ENCODE results near the gene OSBPL2. TPM values are rescaled to one million over a fixed set of nuclear protein-coding genes. Genes with fewer than 3 reads are reported as not detected.

Gene OSBPL2
- total and polyA plus RNA-seq, 11 donors: 20.0 to 57.9 (median 38.3) TPM

DNA sequence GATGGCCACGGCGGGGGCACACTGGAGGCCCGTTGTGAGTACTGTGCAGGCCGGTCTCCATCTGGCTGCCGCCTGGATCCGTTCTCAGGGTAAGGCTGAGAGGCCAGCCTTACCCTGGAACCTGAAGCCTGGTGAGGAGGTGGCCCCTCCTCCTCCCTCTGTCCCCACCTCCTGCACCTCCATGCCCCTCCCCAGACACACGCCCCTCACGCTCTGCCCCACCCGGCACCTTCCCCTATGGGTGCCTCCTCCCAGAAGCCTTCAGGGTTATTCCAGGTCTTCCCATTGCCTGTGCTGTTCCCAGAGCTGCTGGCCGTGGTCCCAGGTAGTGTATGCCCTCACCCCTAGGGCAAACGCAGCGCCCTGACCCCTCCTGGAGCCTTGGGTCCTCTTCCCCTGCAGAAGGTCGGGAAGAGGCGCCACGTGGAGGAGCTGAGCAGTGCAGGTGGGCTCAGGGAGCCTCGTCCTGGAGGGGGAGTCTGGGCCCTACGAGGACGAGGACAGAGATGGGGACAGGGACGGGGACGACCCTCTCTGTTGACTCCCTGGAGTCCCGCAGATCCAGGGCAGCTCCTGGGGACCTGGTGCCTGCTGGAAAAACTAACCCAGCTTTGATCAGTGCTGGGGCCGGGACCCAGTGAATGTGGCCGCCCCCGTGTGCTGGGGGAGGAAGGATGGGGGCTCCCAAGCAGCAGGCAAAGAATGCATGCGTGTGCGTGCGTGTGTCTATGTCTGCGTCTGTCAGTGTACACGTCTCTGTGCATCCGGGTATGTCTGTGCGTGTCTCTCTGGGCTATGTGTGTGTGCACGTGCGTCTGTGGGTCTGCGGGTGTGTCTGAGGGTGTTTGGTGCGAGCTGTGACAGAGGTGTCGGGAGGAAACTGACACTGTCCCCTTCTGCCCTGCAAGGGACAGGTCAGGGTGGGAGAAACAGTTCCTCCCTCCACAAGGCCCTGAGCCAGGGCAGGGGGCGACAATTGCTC is 10.1 kb upstream of the OSBPL2 start:
- Histone ChIP-seq H3K9me3 (no peaks in the 10 kb centered on the region), H3K4me1 (peaks cover 0 to 8% (median 0%) of the 10 kb centered on the region in 12 donors), H3K4me3 (no peak overlapping the region), H3K27ac (no peak overlapping the region), H3K36me3 (no peaks in the 10 kb centered on the region), H3K27me3 (peaks cover 0 to 36% (median 4%) of the 10 kb centered on the region in 9 donors)
- DNase-seq (no peak), ATAC-seq (peak in 2 of 4 donors; percentile 3 to 19)
- WGBS, 4 donors: 55 to 57% (median 56%) methylated on average over 30 to 37 of the region's 37 CpGs
- TF ChIP-seq POLR2A (IDR thresholded peaks at IDR 0.05): no peak
- TF ChIP-seq, protein P1, sequence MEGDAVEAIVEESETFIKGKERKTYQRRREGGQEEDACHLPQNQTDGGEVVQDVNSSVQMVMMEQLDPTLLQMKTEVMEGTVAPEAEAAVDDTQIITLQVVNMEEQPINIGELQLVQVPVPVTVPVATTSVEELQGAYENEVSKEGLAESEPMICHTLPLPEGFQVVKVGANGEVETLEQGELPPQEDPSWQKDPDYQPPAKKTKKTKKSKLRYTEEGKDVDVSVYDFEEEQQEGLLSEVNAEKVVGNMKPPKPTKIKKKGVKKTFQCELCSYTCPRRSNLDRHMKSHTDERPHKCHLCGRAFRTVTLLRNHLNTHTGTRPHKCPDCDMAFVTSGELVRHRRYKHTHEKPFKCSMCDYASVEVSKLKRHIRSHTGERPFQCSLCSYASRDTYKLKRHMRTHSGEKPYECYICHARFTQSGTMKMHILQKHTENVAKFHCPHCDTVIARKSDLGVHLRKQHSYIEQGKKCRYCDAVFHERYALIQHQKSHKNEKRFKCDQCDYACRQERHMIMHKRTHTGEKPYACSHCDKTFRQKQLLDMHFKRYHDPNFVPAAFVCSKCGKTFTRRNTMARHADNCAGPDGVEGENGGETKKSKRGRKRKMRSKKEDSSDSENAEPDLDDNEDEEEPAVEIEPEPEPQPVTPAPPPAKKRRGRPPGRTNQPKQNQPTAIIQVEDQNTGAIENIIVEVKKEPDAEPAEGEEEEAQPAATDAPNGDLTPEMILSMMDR (IDR thresholded peaks at IDR 0.05): no peak
- intact Hi-C loops (cut with DNase I): no loop called here

DNA sequence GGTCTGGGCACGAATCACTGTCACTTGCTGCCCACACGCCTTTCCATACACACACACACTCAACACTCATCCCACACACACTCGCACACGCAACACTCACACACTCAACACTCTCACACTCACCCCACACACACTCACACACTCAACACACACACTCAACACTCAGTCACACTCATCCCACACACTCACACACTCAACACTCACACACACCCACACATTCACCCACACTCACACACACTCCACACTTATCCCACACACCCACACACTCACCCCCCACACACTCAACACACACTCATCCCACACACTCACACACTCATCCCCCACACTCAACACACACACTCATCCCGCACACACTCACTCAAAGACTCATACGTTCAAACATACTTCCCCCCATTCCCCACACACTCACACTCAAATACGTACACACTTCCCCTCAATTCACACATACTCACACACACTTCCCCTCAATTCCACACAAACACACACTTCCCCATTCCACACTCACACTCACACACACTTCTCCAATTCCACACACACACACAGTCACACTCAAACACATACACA is 9.3 kb upstream of the OSBPL2 start:
- ATAC-seq (no peak), DNase-seq (no peak)
- peaks cover 0 to 29% (median 0%) of the 10 kb centered on the region in 9 donors for H3K27me3 ChIP-seq
- TF ChIP-seq POLR2A (IDR thresholded peaks at IDR 0.05): no peak
- TF ChIP-seq, protein P1 (IDR thresholded peaks at IDR 0.05): no peak
- H3K27ac ChIP-seq: no peak overlapping the region
- no peaks in the 10 kb centered on the region for H3K36me3 ChIP-seq
- whole genome bisulfite sequencing, 4 donors: 80 to 86% (median 83%) methylated on average over 7 of the region's 7 CpGs
- H3K9me3 ChIP-seq: peaks cover 0 to 3% (median 0%) of the 10 kb centered on the region in 12 donors
- H3K4me3 ChIP-seq: no peak overlapping the region
- intact Hi-C loops (cut with DNase I): no loop called here
- peaks cover 0 to 15% (median 2%) of the 10 kb centered on the region in 12 donors for H3K4me1 ChIP-seq

DNA sequence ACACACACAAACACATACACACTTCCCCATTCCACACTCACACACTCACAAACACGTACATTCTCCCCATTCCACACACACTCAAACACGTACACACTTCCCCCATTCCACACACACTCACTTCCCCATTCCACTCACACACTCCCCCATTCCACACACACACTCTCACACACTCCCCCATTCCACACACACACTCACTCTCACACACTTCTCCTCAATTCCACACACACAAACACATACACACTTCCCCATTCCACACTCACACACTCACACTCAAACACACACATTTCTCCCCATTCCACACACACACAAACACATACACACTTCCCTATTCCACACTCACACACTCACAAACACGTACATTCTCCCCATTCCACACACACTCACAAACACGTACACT is 8.7 kb upstream of the OSBPL2 start:
- Histone ChIP-seq H3K4me1 (peaks cover 0 to 21% (median 6%) of the 10 kb centered on the region in 12 donors), H3K27ac (no peak overlapping the region), H3K9me3 (peaks cover 0 to 3% (median 0%) of the 10 kb centered on the region in 12 donors), H3K4me3 (no peak overlapping the region), H3K27me3 (peaks cover 0 to 23% (median 0%) of the 10 kb centered on the region in 9 donors), H3K36me3 (no peaks in the 10 kb centered on the region)
- ATAC-seq: no peak
- no peak for DNase-seq
- WGBS, 4 donors: 68 to 84% (median 77%) methylated on average over 4 of the region's 4 CpGs
- intact Hi-C loops (cut with DNase I): loop anchor here in 4 of 10 donors (5.0 to 10.0 kb wide), 4 partner anchors 37 to 85 kb away; partner anchors contain the start of genes MTG2 (in 1 of the 4), PSMA7 (in 1 of the 4) and SS18L1 (in 1 of the 4)
- TF ChIP-seq, protein P1 (IDR thresholded peaks at IDR 0.05): no peak
- TF ChIP-seq POLR2A (IDR thresholded peaks at IDR 0.05): no peak

DNA sequence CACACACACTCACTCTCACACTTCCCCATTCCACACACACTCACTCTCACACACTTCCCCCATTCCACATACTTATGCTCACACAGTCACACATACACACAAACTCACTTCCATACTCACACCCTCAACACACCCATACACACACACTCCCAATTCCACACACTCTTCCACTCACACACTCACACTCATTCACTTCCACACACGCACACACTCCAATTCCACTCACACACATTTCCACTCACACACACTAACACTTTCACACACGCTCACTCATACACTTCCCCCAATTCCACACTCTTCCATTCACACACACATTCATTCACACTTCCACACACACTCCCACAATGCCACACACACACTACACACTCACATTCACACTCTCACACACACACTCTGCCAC is 8.0 kb upstream of the OSBPL2 start:
- ATAC-seq (no peak), DNase-seq (no peak)
- Histone ChIP-seq H3K27me3 (peaks cover 0 to 22% (median 0%) of the 10 kb centered on the region in 9 donors), H3K36me3 (no peaks in the 10 kb centered on the region), H3K4me1 (peaks cover 0 to 22% (median 6%) of the 10 kb centered on the region in 12 donors), H3K4me3 (no peak overlapping the region), H3K27ac (no peak overlapping the region), H3K9me3 (peaks cover 0 to 3% (median 0%) of the 10 kb centered on the region in 12 donors)
- intact Hi-C loops (cut with DNase I): loop anchor here in 4 of 10 donors (5.0 to 10.0 kb wide), 4 partner anchors 38 to 85 kb away; partner anchors contain the start of genes MTG2 (in 1 of the 4), PSMA7 (in 1 of the 4) and SS18L1 (in 1 of the 4)
- 94 to 97% (median 95%) methylated on average over 2 of the region's 2 CpGs for WGBS, 4 donors
- TF ChIP-seq, protein P1 (IDR thresholded peaks at IDR 0.05): no peak
- no peak for TF ChIP-seq POLR2A (IDR thresholded peaks at IDR 0.05)
